K562 (cell line): ENCODE data around the gene PTK6. TPM values are rescaled to one million over a fixed set of nuclear protein-coding genes. Genes with fewer than 3 reads are reported as not detected.

ENCODE experiments used
- BMI1 ChIP-seq: fragments of 150-350 bp; IDR thresholded peaks from 2 replicates; pipeline ENCODE4 v1.6.1; 2014; ENCODE audit warnings: low read length
- CHD1 ChIP-seq: fragments of 200-600 bp; sonication (generic); IDR thresholded peaks from one replicate; pipeline ENCODE4 v1.6.1; 2012; ENCODE audit warnings: mild to moderate bottlenecking, moderate library complexity, low read length, inconsistent platforms
- DNMT1 ChIP-seq: fragments of 450-650 bp; IDR thresholded peaks from 2 replicates; pipeline ENCODE4 v1.6.1; 2016; ENCODE audit warnings: antibody characterized with exemption, mild to moderate bottlenecking
- EGR1 ChIP-seq: fragments of 450-650 bp; conservative IDR thresholded peaks from 2 replicates; pipeline ENCODE4 v1.6.1; 2017; ENCODE audit warnings: mild to moderate bottlenecking
- GABPA ChIP-seq: fragments of 200-800 bp; sonication (Bioruptor generic); conservative IDR thresholded peaks from 2 replicates; pipeline ENCODE4 v1.6.1; 2016; ENCODE audit warnings: low read depth, missing genetic modification characterization, missing compliant biosample characterization
- MNT ChIP-seq, 2 experiments: fragments of 450-650 bp; conservative IDR thresholded peaks; 2 replicates each; pipeline ENCODE4 v1.6.1; 2017; ENCODE audit warnings: mild to moderate bottlenecking in 2 of 2, moderate library complexity in 2 of 2
- NONO ChIP-seq, 2 experiments: fragments of 200-400 bp in 1 of 2; fragments of 450-650 bp in 1 of 2; formaldehyde crosslinking in 1 of 2; IDR thresholded peaks; 2 replicates each; pipeline ENCODE4 v1.6.1; 2017; ENCODE audit warnings: low read depth in 2 of 2, mild to moderate bottlenecking in 2 of 2, moderate library complexity in 2 of 2, low read length in 1 of 2
- RB1 ChIP-seq: fragments of 450-650 bp; IDR thresholded peaks from 2 replicates; pipeline ENCODE4 v1.6.1; 2017; ENCODE audit warnings: low read depth, mild to moderate bottlenecking
- THRAP3 ChIP-seq: fragments of 450-650 bp; IDR thresholded peaks from 2 replicates; pipeline ENCODE4 v1.6.1; 2016; ENCODE audit warnings: mild to moderate bottlenecking, inconsistent platforms, borderline replicate concordance
- ZBTB7A ChIP-seq: IDR thresholded peaks from 2 replicates; pipeline ENCODE4 v1.6.1; 2011; ENCODE audit warnings: low read depth, mild to moderate bottlenecking, low read length, moderate library complexity, borderline replicate concordance; ENCODE audit not compliant: control insufficient read depth
- ZNF263 ChIP-seq: sonication (generic); formaldehyde crosslinking; IDR thresholded peaks from 2 replicates; pipeline ENCODE4 v1.8.0; 2022; ENCODE audit warnings: mild to moderate bottlenecking, missing genetic modification reagents, borderline replicate concordance
- polyA plus RNA-seq, 8 experiments: library from polyadenylated mRNA; depleted of rRNA in 4 of 8; stranded (reverse) in 5 of 8; unstranded in 3 of 8; fragments of >200 nt; fragmentation: Nextera tagmentation in 2 of 8; fragmentation: Illumina TruSeq in 1 of 8; extraction: Ambion mirVana in 2 of 8; extraction: Trizol in 1 of 8; gene quantifications; 2 replicates each; pipeline versions ENCODE4 v1.2.1 to v1.2.3, GENCODE V29; 2011 to 2014; ENCODE audit warnings: inconsistent platforms in 1 of 8, missing spikeins in 1 of 8
- total RNA-seq, 7 experiments: library from RNA; depleted of rRNA in 6 of 7; stranded (reverse); fragments of >200 nt in 6 of 7; fragmentation: Illumina TruSeq in 2 of 7; extraction: Trizol in 2 of 7; gene quantifications; 2 replicates each; pipeline versions ENCODE4 v1.2.1 to v1.2.3, GENCODE V29; 2011 to 2021; ENCODE audit warnings: low replicate concordance in 1 of 7
- TF ChIP-seq, protein P1 (sequence below), 2 experiments: fragments of 450-650 bp; formaldehyde crosslinking in 1 of 2; IDR thresholded peaks; 2 replicates each; pipeline versions ENCODE4 v1.4.0 to v1.6.1; 2014 to 2020; ENCODE audit warnings: mild to moderate bottlenecking in 2 of 2, borderline replicate concordance in 1 of 2, low read depth in 1 of 2
- TF ChIP-seq, protein P2 (sequence below), 2 experiments: IDR thresholded peaks; 2 replicates each; pipeline ENCODE4 v1.6.1; 2012; ENCODE audit warnings: improper control_type of control experiment in 2 of 2, low read depth in 2 of 2, low read length in 2 of 2, borderline replicate concordance in 1 of 2

PTK6 gene
- total and polyA plus RNA-seq, 9 of the 15 experiments (the other 6 are each of a cell fraction or from before 2014, with no cell fraction given) = 0.07 TPM; not detected in 8

DNA sequence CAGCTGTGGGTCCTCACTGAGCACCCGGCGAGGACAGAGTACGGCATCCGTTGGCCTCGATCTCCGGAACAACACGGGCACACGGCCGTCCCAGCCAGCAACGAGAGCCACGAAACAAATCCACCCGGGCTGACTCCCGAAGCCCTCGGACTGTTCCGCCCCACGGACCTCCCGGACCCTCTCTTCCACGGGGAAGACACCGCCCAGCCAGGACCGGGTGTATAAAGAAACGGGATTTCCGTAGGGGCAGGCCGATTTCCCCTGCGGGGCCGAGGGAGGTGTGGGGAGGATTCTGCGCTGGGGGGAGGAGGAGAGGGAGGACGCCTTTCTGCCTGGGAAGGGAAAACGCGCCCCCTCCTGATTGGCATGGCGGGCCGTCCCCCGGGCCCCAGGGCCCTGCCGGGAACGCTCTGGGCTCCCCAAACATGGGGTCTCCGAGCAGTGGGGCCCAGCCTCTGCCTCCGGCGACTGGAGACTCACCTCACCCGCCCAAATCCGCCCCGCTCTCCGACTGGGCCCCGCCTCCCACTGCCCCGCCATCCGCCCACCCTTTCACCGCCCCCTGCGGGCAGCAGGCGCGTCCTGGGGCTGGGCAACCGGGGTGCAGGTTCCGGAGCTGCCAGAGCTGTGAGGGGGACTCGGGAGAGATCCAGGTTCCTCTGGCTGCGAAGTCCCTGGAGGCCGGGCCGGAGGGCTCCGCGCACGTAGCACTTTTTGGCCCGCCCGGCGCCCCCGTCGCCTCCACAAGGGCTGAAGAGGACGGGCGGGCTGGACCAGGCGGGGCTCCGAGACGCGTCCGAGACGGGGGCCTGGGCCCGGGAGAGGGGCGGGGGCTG lies 17.3 kb downstream of the PTK6 start (continued):
- TF ChIP-seq, protein P1, sequence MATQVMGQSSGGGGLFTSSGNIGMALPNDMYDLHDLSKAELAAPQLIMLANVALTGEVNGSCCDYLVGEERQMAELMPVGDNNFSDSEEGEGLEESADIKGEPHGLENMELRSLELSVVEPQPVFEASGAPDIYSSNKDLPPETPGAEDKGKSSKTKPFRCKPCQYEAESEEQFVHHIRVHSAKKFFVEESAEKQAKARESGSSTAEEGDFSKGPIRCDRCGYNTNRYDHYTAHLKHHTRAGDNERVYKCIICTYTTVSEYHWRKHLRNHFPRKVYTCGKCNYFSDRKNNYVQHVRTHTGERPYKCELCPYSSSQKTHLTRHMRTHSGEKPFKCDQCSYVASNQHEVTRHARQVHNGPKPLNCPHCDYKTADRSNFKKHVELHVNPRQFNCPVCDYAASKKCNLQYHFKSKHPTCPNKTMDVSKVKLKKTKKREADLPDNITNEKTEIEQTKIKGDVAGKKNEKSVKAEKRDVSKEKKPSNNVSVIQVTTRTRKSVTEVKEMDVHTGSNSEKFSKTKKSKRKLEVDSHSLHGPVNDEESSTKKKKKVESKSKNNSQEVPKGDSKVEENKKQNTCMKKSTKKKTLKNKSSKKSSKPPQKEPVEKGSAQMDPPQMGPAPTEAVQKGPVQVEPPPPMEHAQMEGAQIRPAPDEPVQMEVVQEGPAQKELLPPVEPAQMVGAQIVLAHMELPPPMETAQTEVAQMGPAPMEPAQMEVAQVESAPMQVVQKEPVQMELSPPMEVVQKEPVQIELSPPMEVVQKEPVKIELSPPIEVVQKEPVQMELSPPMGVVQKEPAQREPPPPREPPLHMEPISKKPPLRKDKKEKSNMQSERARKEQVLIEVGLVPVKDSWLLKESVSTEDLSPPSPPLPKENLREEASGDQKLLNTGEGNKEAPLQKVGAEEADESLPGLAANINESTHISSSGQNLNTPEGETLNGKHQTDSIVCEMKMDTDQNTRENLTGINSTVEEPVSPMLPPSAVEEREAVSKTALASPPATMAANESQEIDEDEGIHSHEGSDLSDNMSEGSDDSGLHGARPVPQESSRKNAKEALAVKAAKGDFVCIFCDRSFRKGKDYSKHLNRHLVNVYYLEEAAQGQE (IDR thresholded peaks at IDR 0.05; ENCODE audit: borderline replicate concordance) = peak; percentile 32; the same call in 1 of the 2 replicates
- TF ChIP-seq, protein P1 (CRISPR knock-in tag; IDR thresholded peaks at IDR 0.05; ENCODE audit: low read depth) = no peak
- 0 out of 2 replicates have a peak, but pooled peaks have one; percentile 27 for TF ChIP-seq GABPA
- TF ChIP-seq NONO (IDR thresholded peaks at IDR 0.05; ENCODE audit: low read depth in 2 of 2, low read length in 1 of 2) = peak in 1 of 2 experiments; percentile 61; a peak in 2 of 4 replicates
- TF ChIP-seq ZNF263 (CRISPR knock-in tag) = peak; percentile 99
- TF ChIP-seq BMI1 = no peak
- TF ChIP-seq EGR1 = peak; percentile 88
- no peak for TF ChIP-seq THRAP3
- TF ChIP-seq RB1 = 0 out of 2 replicates have a peak, but pooled peaks have one; percentile 27
- TF ChIP-seq CHD1 = peak; percentile 0
- TF ChIP-seq, protein P2, sequence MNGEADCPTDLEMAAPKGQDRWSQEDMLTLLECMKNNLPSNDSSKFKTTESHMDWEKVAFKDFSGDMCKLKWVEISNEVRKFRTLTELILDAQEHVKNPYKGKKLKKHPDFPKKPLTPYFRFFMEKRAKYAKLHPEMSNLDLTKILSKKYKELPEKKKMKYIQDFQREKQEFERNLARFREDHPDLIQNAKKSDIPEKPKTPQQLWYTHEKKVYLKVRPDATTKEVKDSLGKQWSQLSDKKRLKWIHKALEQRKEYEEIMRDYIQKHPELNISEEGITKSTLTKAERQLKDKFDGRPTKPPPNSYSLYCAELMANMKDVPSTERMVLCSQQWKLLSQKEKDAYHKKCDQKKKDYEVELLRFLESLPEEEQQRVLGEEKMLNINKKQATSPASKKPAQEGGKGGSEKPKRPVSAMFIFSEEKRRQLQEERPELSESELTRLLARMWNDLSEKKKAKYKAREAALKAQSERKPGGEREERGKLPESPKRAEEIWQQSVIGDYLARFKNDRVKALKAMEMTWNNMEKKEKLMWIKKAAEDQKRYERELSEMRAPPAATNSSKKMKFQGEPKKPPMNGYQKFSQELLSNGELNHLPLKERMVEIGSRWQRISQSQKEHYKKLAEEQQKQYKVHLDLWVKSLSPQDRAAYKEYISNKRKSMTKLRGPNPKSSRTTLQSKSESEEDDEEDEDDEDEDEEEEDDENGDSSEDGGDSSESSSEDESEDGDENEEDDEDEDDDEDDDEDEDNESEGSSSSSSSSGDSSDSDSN (IDR thresholded peaks at IDR 0.05; ENCODE audit: borderline replicate concordance in 1 of 2, low read depth in 2 of 2, low read length in 2 of 2) = 0 out of 4 replicates have a peak, but pooled peaks of 1 of the 2 experiments have one; percentile 12
- no peak for TF ChIP-seq DNMT1
- TF ChIP-seq MNT (conservative IDR thresholded peaks at IDR 0.05) = peak in 1 of 2 experiments; percentile 29; a peak in 1 of 4 replicates
- peak; percentile 26; the same call in 1 of the 2 replicates for TF ChIP-seq ZBTB7A
